OCI-LY3 (cell line): ENCODE results near the gene MANEAL.

ENCODE experiments used
- H2AFZ ChIP-seq: fragments of 200-600, 300-600 bp; shearing (Covaris generic); 2 replicates; pipeline ENCODE4 v1.6.0; 2014; ENCODE audit warnings: antibody characterized with exemption, low read depth, low read length
- H3K27ac ChIP-seq: fragments of 200-600, 300-600 bp; sonication (generic); 2 replicates; pipeline ENCODE4 v1.5.1; 2014; ENCODE audit warnings: mild to moderate bottlenecking, low read length, moderate library complexity, mixed read lengths
- H3K27me3 ChIP-seq: fragments of 200-600, 300-600 bp; sonication (generic); 2 replicates; pipeline ENCODE4 v1.6.1; 2014; ENCODE audit warnings: low read depth, low read length, mixed read lengths
- H3K36me3 ChIP-seq: fragments of 200-600, 300-600 bp; sonication (generic); replicated peaks from 2 replicates; pipeline ENCODE3; 2014; ENCODE audit warnings: low read depth, low read length, mixed read lengths
- H3K4me1 ChIP-seq: fragments of 300-600, 200-600 bp; sonication (generic); 2 replicates; pipeline ENCODE4 v1.6.1; 2014; ENCODE audit warnings: low read length, mixed read lengths
- H3K4me2 ChIP-seq: fragments of 200-600, 300-600 bp; sonication (generic); 2 replicates; pipeline ENCODE4 v1.6.1; 2014; ENCODE audit warnings: low read length, mixed read lengths
- H3K4me3 ChIP-seq: fragments of 300-600, 200-600 bp; sonication (generic); 2 replicates; pipeline ENCODE4 v1.5.1; 2014; ENCODE audit warnings: antibody characterized with exemption, mild to moderate bottlenecking, low read length, moderate library complexity
- H3K79me2 ChIP-seq: fragments of 300-600, 200-600 bp; shearing (Covaris generic); 2 replicates; pipeline ENCODE4 v1.6.1; 2014; ENCODE audit warnings: mild to moderate bottlenecking, low read length, mixed read lengths
- H3K9ac ChIP-seq: fragments of 300-600, 200-600 bp; shearing (Covaris generic); 2 replicates; pipeline ENCODE4 v1.6.0; 2014; ENCODE audit warnings: mild to moderate bottlenecking, low read length, moderate library complexity
- H3K9me3 ChIP-seq: fragments of 200-600, 300-600 bp; shearing (Covaris generic); 2 replicates; pipeline ENCODE4 v1.6.1; 2014; ENCODE audit warnings: low read length, mixed read lengths; ENCODE audit not compliant: insufficient read depth
- H4K20me1 ChIP-seq: fragments of 200-600, 300-600 bp; sonication (generic); 2 replicates; pipeline ENCODE4 v1.6.1; 2016; ENCODE audit warnings: low read length, mixed read lengths; ENCODE audit not compliant: insufficient read depth
- CTCF ChIP-seq: fragments of 200-600, 300-600 bp; sonication (generic); IDR thresholded peaks from 2 replicates; pipeline ENCODE4 v1.5.1; 2014; ENCODE audit warnings: antibody characterized with exemption, low read length, low read depth
- EZH2phosphoT487 ChIP-seq: fragments of 200-600 bp; shearing (Covaris generic); IDR thresholded peaks from 2 replicates; pipeline ENCODE4 v1.6.1; 2018; ENCODE audit warnings: antibody characterized with exemption, mixed run types, low read depth

The MANEAL gene

GRCh38 chr1:37792943-37793686, 532 bp upstream of the MANEAL start:
- H3K79me2 ChIP-seq: peaks cover 17% of the 10 kb centered on the region
- peak overlapping the region; percentile 97 for H3K4me3 ChIP-seq
- H4K20me1 ChIP-seq: peaks cover 14% of the 10 kb centered on the region; the same call in 1 of the 2 replicates
- H3K4me2 ChIP-seq: peak overlapping the region; percentile 85
- H3K27me3 ChIP-seq: no peaks in the 10 kb centered on the region
- peak overlapping the region; percentile 65 for H3K9ac ChIP-seq
- H2AFZ ChIP-seq: no peak overlapping the region; the same call in 1 of the 2 replicates
- TF ChIP-seq EZH2phosphoT487 (no peak), CTCF (no peak)
- peaks cover 6% of the 10 kb centered on the region for H3K36me3 ChIP-seq
- no peak overlapping the region for H3K27ac ChIP-seq
- H3K4me1 ChIP-seq: peaks cover 22% of the 10 kb centered on the region
- H3K9me3 ChIP-seq: no peaks in the 10 kb centered on the region

GRCh38 chr1:37794372-37795339, 1.0 kb downstream of the MANEAL start:
- H3K9ac ChIP-seq: peak overlapping the region; percentile 75
- TF ChIP-seq EZH2phosphoT487 (no peak), CTCF (no peak)
- no peaks in the 10 kb centered on the region for H3K9me3 ChIP-seq
- H4K20me1 ChIP-seq: peaks cover 14% of the 10 kb centered on the region; the same call in 1 of the 2 replicates
- H3K4me2 ChIP-seq: peak overlapping the region; percentile 96
- H3K4me3 ChIP-seq: peak overlapping the region; percentile 97
- H3K27me3 ChIP-seq: no peaks in the 10 kb centered on the region
- H3K4me1 ChIP-seq: peaks cover 22% of the 10 kb centered on the region
- H2AFZ ChIP-seq: no peak overlapping the region
- peaks cover 17% of the 10 kb centered on the region for H3K79me2 ChIP-seq
- peaks cover 8% of the 10 kb centered on the region for H3K36me3 ChIP-seq
- peak overlapping the region; percentile 23; the same call in 1 of the 2 replicates for H3K27ac ChIP-seq

GRCh38 chr1:37795340-37796125, 1.9 kb downstream of the MANEAL start:
- peak overlapping the region; percentile 96 for H3K4me2 ChIP-seq
- H4K20me1 ChIP-seq: peaks cover 14% of the 10 kb centered on the region; the same call in 1 of the 2 replicates
- H3K9me3 ChIP-seq: no peaks in the 10 kb centered on the region
- no peaks in the 10 kb centered on the region for H3K27me3 ChIP-seq
- peaks cover 22% of the 10 kb centered on the region for H3K4me1 ChIP-seq
- peaks cover 17% of the 10 kb centered on the region for H3K79me2 ChIP-seq
- H3K36me3 ChIP-seq: peaks cover 11% of the 10 kb centered on the region
- H3K27ac ChIP-seq: no peak overlapping the region
- no peak overlapping the region for H2AFZ ChIP-seq
- peak overlapping the region; percentile 75; the same call in 1 of the 2 replicates for H3K9ac ChIP-seq
- TF ChIP-seq CTCF (no peak), EZH2phosphoT487 (no peak)
- peak overlapping the region; percentile 97 for H3K4me3 ChIP-seq
